ENCODE measurements around the gene CYP2C9.

CYP2C9 gene

GRCh38 chr10:94991243-94991888, 52.9 kb downstream of the CYP2C9 start:
- H3K27ac Mint-ChIP-seq = no peak overlapping the region
- no peaks in the 10 kb centered on the region for H3K27me3 Mint-ChIP-seq
- no peak overlapping the region for H3K4me3 Mint-ChIP-seq
- DNase-seq = no peak
- H3K36me3 Mint-ChIP-seq (ENCODE audit: low read depth) = no peaks in the 10 kb centered on the region
- peaks cover 25% of the 10 kb centered on the region for H3K9me3 Mint-ChIP-seq
- ATAC-seq = no peak
- no peaks in the 10 kb centered on the region for H3K4me1 Mint-ChIP-seq

GRCh38 chr10:94992811-94993210, 54.4 kb downstream of the CYP2C9 start:
- ATAC-seq (no peak), DNase-seq (no peak)
- Mint-ChIP-seq H3K27me3 (no peaks in the 10 kb centered on the region), H3K9me3 (peaks cover 25% of the 10 kb centered on the region), H3K27ac (no peak overlapping the region), H3K4me1 (no peaks in the 10 kb centered on the region), H3K4me3 (no peak overlapping the region), H3K36me3 (ENCODE audit: low read depth) (no peaks in the 10 kb centered on the region)

- ATAC-seq = no peak
- DNase-seq = no peak
- Mint-ChIP-seq H3K27ac (no peak overlapping the region), H3K9me3 (no peaks in the 10 kb centered on the region), H3K4me1 (no peaks in the 10 kb centered on the region), H3K27me3 (no peaks in the 10 kb centered on the region), H3K36me3 (ENCODE audit: low read depth) (no peaks in the 10 kb centered on the region), H3K4me3 (no peak overlapping the region)
Observed at GRCh38 chr10:94997741-94998174, 59.3 kb downstream of the CYP2C9 start.

GRCh38 chr10:95026461-95026860, 88.0 kb downstream of the CYP2C9 start:
- no peak for DNase-seq
- ATAC-seq = no peak
- Mint-ChIP-seq H3K4me1 (no peaks in the 10 kb centered on the region), H3K36me3 (ENCODE audit: low read depth) (no peaks in the 10 kb centered on the region), H3K27me3 (peaks cover 2% of the 10 kb centered on the region), H3K9me3 (peaks cover 4% of the 10 kb centered on the region), H3K27ac (no peak overlapping the region), H3K4me3 (no peak overlapping the region)

DNA sequence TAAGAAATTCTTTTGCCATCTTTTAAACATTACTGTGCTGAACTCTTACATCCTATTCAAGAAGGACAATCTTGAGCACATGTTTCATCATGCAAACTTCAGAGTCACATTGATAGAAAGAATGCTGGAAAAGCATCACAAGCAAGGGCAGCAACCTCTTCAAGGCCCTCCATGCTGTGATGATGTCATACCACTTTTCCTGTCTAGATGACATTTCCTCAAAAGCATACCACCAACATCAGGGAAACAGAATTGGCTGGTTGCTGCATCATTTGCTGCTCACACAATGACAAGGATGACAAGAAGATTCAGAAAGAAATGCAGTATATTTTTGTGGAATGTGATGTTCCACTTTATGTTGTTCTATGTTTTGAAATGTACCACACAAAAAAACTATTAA, 93.2 kb downstream of the CYP2C9 start:
- no peak overlapping the region for H3K27ac Mint-ChIP-seq
- no peak for ATAC-seq
- H3K4me3 Mint-ChIP-seq = no peak overlapping the region
- H3K27me3 Mint-ChIP-seq = peaks cover 2% of the 10 kb centered on the region
- H3K4me1 Mint-ChIP-seq = no peaks in the 10 kb centered on the region
- no peak for DNase-seq
- no peaks in the 10 kb centered on the region for H3K36me3 Mint-ChIP-seq (ENCODE audit: low read depth)
- H3K9me3 Mint-ChIP-seq = no peaks in the 10 kb centered on the region

GRCh38 chr10:95034401-95034800, 95.9 kb downstream of the CYP2C9 start:
- peaks cover 2% of the 10 kb centered on the region for H3K27me3 Mint-ChIP-seq
- no peaks in the 10 kb centered on the region for H3K36me3 Mint-ChIP-seq (ENCODE audit: low read depth)
- H3K9me3 Mint-ChIP-seq = no peaks in the 10 kb centered on the region
- ATAC-seq = no peak
- no peak for DNase-seq
- H3K4me1 Mint-ChIP-seq = no peaks in the 10 kb centered on the region
- no peak overlapping the region for H3K4me3 Mint-ChIP-seq
- H3K27ac Mint-ChIP-seq = no peak overlapping the region

- Mint-ChIP-seq H3K9me3 (no peaks in the 10 kb centered on the region), H3K4me3 (no peak overlapping the region), H3K27ac (no peak overlapping the region), H3K36me3 (ENCODE audit: low read depth) (no peaks in the 10 kb centered on the region), H3K27me3 (peaks cover 2% of the 10 kb centered on the region), H3K4me1 (no peaks in the 10 kb centered on the region)
- no peak for ATAC-seq
- no peak for DNase-seq
Observed at GRCh38 chr10:95035332-95036295, 97.2 kb downstream of the CYP2C9 start.

GRCh38 chr10:95039281-95039680, 100.8 kb downstream of the CYP2C9 start:
- Mint-ChIP-seq H3K36me3 (ENCODE audit: low read depth) (no peaks in the 10 kb centered on the region), H3K4me1 (no peaks in the 10 kb centered on the region), H3K4me3 (no peak overlapping the region), H3K27ac (no peak overlapping the region), H3K27me3 (no peaks in the 10 kb centered on the region), H3K9me3 (no peaks in the 10 kb centered on the region)
- DNase-seq (no peak), ATAC-seq (no peak)
